Activated CD4-positive, alpha-beta T cell treated with anti-CD3 and anti-CD28 coated beads, Interleukin-2, amount 10 ng/mL, durations not matched to agents 7 days and 5 days (primary cell): ENCODE data around the gene PPP1R14B. TPM values are rescaled to one million over a fixed set of nuclear protein-coding genes. Genes with fewer than 3 reads are reported as not detected.

Experiments
- CTCF ChIA-PET: fragments of 350-600 bp; sonication (Branson Sonifier 250); formaldehyde crosslinking; loops from one replicate; lab custom pipeline; 2021; ENCODE audit warnings: antibody characterized with exemption; lab: Charles Lee
- POLR2A ChIA-PET: fragments of 350-600 bp; sonication (Branson Sonifier 250); formaldehyde crosslinking; loops from one replicate; lab custom pipeline; 2021; ENCODE audit warnings: antibody characterized with exemption; lab: Charles Lee
- DNase-seq: peaks from one replicate; pipeline ENCODE4 v3.0.0-alpha.2; 2020
- H3K27ac Mint-ChIP-seq: one replicate; pipeline ENCODE4 v1.8.0; 2021; ENCODE audit warnings: mild to moderate bottlenecking, moderate library complexity, mixed read lengths
- H3K27me3 Mint-ChIP-seq: one replicate; pipeline ENCODE4 v1.8.0; 2021; ENCODE audit warnings: mixed read lengths
- H3K36me3 Mint-ChIP-seq: one replicate; pipeline ENCODE4 v1.8.0; 2021; ENCODE audit warnings: low read depth, mixed read lengths
- H3K4me1 Mint-ChIP-seq: one replicate; pipeline ENCODE4 v1.8.0; 2021; ENCODE audit warnings: mixed read lengths
- H3K4me3 Mint-ChIP-seq: one replicate; pipeline ENCODE4 v1.8.0; 2021; ENCODE audit warnings: mild to moderate bottlenecking, moderate library complexity, mixed read lengths
- H3K9me3 Mint-ChIP-seq: one replicate; pipeline ENCODE4 v1.8.0; 2021; ENCODE audit warnings: mixed read lengths
- total RNA-seq, 2 experiments: library from RNA; stranded (reverse); gene quantifications; one replicate each; pipeline ENCODE4 v1.2.3, GENCODE V29; 2021

PPP1R14B gene
- total RNA-seq, 2 experiments from 2014 or later, result 81.1 to 86.0 TPM

- POLR2A ChIA-PET, result interaction anchor here (0.7 kb wide), 1 partner anchor 30 kb away, joined by 3 read pairs; no protein-coding TSS in a partner anchor
- H3K27me3 Mint-ChIP-seq, result no peaks in the 10 kb centered on the region
Observed at GRCh38 chr11:64253481-64253880, 6.7 kb upstream of the PPP1R14B start.

DNA sequence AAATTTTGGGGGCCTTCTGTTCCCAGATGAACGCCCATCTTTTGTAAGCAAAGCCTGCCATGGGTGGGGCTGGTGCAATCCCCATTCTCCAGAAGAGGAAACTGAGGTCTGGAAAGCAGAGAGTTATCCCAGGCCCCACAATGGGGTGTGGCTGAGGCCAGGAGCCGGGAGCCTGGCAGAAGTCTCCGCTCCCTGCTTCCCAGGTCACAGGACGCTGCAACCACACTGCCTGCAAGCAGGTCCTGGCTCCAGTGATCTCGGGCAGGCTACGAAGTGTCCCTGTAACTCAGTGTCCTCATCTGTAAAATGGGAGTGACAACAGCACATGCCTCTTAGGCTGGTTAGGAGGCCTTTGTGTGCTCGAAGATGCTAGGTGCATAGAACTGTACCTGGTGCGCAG lies 6.3 kb upstream of the PPP1R14B start:
- H3K4me1 Mint-ChIP-seq, result peaks cover 17% of the 10 kb centered on the region
- POLR2A ChIA-PET, result no interaction called here

More at GRCh38 chr11:64253481-64253880, 6.7 kb upstream of the PPP1R14B start:
- Mint-ChIP-seq H3K36me3 (no peaks in the 10 kb centered on the region), H3K27ac (no peak overlapping the region), H3K9me3 (no peaks in the 10 kb centered on the region), H3K4me1 (peaks cover 16% of the 10 kb centered on the region), H3K4me3 (peak overlapping the region; percentile 3)
- DNase-seq, result no peak
- CTCF ChIA-PET, result interaction anchor here (0.6 to 3.5 kb wide), 6 partner anchors 10 to 47 kb away, joined by 3 to 12 read pairs (median 3); partner anchors contain the start of genes FERMT3, NUDT22 and TRPT1

DNA sequence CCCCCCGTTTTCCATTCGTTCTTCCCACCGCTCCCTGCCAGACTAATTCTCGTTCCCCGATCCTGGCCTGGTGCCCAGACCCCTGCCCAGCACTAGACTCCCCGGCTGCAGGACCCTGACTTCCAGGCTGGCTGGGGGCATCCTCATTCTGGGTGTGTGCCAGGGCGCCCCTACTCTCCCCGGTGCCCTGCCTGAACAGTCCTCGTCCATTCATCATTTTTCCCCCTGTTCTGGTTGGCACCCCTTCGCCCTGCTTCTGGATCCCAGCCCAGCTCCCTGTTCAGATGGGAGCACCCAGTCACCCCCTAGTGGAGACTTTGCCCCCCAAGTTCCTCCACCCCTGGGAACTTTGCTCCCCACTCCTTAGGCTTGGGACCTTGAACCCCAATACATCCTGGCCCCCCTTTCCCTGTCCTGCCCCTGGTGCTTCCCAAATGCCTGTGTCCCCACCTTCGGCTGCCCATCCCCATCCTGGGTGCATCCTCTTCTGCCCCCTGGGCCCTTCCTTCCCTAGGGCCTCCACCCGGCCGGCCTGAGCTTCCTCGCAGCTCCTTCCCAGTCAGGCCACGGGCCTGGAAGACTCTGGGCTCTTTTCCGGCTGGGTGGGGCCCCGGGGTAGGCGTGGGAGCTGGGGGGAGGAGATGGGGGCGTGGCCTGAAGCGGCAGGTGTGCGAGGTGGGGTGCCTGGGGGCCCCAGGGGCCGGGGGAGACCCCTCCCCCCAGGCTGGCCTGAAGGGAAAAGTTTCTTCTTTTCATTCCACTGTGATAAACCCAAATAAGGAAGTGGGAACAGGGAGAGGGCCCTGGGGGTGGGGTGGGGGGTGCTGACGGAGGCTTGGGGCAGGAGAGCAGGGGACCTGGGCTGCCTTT lies 5.5 kb upstream of the PPP1R14B start:
- ChIA-PET CTCF (interaction anchor here (0.6 to 11.3 kb wide), 13 partner anchors 9 to 1861 kb away, joined by 3 to 162 read pairs (median 7); partner anchors contain the start of genes CATSPERZ, FKBP2, PRDX5 and TRMT112), POLR2A (no interaction called here)
- no peak for DNase-seq
- Mint-ChIP-seq H3K27ac (peak overlapping the region; percentile 62), H3K4me3 (peak overlapping the region; percentile 82), H3K4me1 (peaks cover 21% of the 10 kb centered on the region), H3K27me3 (no peaks in the 10 kb centered on the region), H3K36me3 (no peaks in the 10 kb centered on the region), H3K9me3 (no peaks in the 10 kb centered on the region)

More for the DNA sequence above, 6.3 kb upstream of the PPP1R14B start:
- H3K36me3 Mint-ChIP-seq, result no peaks in the 10 kb centered on the region
- H3K27ac Mint-ChIP-seq, result no peak overlapping the region
- CTCF ChIA-PET, result interaction anchor here (1.0 to 11.3 kb wide), 6 partner anchors 10 to 46 kb away, joined by 3 to 162 read pairs (median 12); partner anchors contain the start of gene FERMT3
- H3K27me3 Mint-ChIP-seq, result no peaks in the 10 kb centered on the region
- H3K9me3 Mint-ChIP-seq, result no peaks in the 10 kb centered on the region
- peak overlapping the region; percentile 3 for H3K4me3 Mint-ChIP-seq
- no peak for DNase-seq

- CTCF ChIA-PET, result interaction anchor here (1.0 to 11.3 kb wide), 13 partner anchors 9 to 105 kb away, joined by 3 to 162 read pairs (median 8); partner anchors contain the start of genes BAD, CATSPERZ, FKBP2 and PRDX5
- POLR2A ChIA-PET, result no interaction called here
- Mint-ChIP-seq H3K36me3 (no peaks in the 10 kb centered on the region), H3K27me3 (no peaks in the 10 kb centered on the region), H3K4me1 (peaks cover 25% of the 10 kb centered on the region), H3K9me3 (no peaks in the 10 kb centered on the region), H3K4me3 (peak overlapping the region; percentile 82), H3K27ac (peak overlapping the region; percentile 62)
- no peak for DNase-seq
Observed at GRCh38 chr11:64251753-64252002, 4.9 kb upstream of the PPP1R14B start.

GRCh38 chr11:64251016-64251752 lies 4.4 kb upstream of the PPP1R14B start, which contains the start of gene PLCB3:
PLCB3 (plus strand) TSS chr11:64251530; CDS start chr11:64251650, 120 bp downstream.
- no peaks in the 10 kb centered on the region for H3K27me3 Mint-ChIP-seq
- POLR2A ChIA-PET, result interaction anchor here (0.6 kb wide), 1 partner anchor 35 kb away, joined by 3 read pairs; the partner anchor contains the start of gene GPR137
- no peaks in the 10 kb centered on the region for H3K9me3 Mint-ChIP-seq
- peak; percentile 62 for DNase-seq
- peak within 1 kb of the TSS; percentile 62 for H3K27ac Mint-ChIP-seq
- H3K4me3 Mint-ChIP-seq, result peak within 1 kb of the TSS; percentile 82
- CTCF ChIA-PET, result interaction anchor here (0.6 to 11.3 kb wide), 18 partner anchors 8 to 106 kb away, joined by 3 to 162 read pairs (median 7); partner anchors contain the start of genes BAD, CATSPERZ, FKBP2 and PRDX5
- no peaks in the 10 kb centered on the region for H3K36me3 Mint-ChIP-seq
- peaks cover 25% of the 10 kb centered on the region for H3K4me1 Mint-ChIP-seq

GRCh38 chr11:64250415-64251015 lies 3.8 kb upstream of the PPP1R14B start:
- no peak for DNase-seq
- ChIA-PET CTCF (interaction anchor here (0.6 to 11.3 kb wide), 19 partner anchors 7 to 389 kb away, joined by 3 to 162 read pairs (median 6); partner anchors contain the start of genes BAD, CATSPERZ and FKBP2), POLR2A (interaction anchor here (0.6 kb wide), 1 partner anchor 35 kb away, joined by 3 read pairs; the partner anchor contains the start of gene GPR137)
- Mint-ChIP-seq H3K27ac (no peak overlapping the region), H3K27me3 (no peaks in the 10 kb centered on the region), H3K4me1 (peaks cover 25% of the 10 kb centered on the region), H3K9me3 (no peaks in the 10 kb centered on the region), H3K4me3 (peak overlapping the region; percentile 78), H3K36me3 (no peaks in the 10 kb centered on the region)

DNA sequence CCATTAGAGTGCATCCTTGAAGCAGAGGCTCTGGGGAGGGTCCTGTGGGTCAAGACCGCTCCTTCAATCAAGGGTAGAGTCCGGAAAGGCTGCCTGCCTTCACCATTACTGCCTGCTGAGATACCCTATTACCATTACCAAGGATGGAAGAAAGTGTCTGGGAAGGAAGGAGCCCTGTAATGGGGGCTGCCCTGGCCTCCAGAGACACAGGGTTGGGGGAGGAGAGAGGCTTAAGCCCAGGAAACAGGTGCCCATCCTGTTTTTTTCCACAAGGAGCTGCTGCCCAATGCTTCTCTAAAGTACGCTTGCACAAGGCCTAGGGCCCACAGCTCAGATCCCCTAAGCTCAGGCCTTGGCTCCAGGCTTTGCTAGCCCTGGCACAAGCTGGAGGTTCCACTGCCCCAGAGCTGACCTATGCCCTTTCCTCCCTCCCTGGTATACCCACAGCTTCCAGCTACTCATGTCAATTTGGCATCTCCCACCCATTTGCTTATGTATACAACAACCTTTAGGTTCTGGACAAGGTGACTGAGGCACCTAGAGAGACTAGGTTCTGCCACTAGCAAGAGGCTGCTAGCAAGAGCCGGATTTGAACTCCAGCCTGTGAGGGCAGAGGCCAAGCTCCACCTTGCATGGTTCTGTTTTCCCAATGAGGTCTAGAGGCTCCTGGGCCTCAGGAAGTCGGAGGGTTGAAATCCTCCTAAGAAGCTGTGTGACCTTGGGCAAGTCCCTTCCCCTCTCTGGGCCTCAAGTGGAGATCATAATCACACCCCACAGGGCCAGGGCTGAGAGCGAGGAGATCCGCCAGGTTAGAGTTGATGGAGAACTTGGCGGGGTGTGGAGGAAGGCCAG lies 3.0 kb upstream of the PPP1R14B start:
- POLR2A ChIA-PET, result no interaction called here
- Mint-ChIP-seq H3K27ac (no peak overlapping the region), H3K4me3 (peak overlapping the region; percentile 30), H3K27me3 (no peaks in the 10 kb centered on the region), H3K36me3 (no peaks in the 10 kb centered on the region), H3K9me3 (no peaks in the 10 kb centered on the region), H3K4me1 (peaks cover 29% of the 10 kb centered on the region)
- DNase-seq, result no peak
- CTCF ChIA-PET, result interaction anchor here (0.6 to 11.3 kb wide), 17 partner anchors 9 to 389 kb away, joined by 3 to 162 read pairs (median 5); partner anchors contain the start of genes BAD, CATSPERZ and FKBP2

DNA sequence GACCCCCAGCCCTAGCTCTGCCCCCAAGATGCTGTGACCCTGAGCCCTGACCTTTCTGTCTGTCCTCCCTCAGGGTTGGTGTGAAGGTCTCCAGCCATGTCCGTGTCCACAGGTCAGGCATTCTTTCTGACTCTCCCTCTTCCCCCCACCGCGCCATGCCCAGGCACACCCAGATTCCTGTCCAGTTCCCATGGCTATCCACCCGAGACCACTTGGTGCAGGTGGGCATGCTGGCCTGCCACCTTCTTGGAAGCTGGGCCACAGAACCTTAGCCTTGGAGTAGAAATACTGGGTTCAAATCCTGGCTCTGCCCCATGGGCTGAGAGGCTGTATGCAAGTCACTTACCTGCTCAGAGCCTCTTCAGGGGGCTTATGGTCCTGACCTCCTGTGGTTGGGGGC lies 2.3 kb upstream of the PPP1R14B start:
- H3K27ac Mint-ChIP-seq, result peak overlapping the region; percentile 66
- POLR2A ChIA-PET, result no interaction called here

GRCh38 chr11:64248578-64248977 lies 1.8 kb upstream of the PPP1R14B start:
- peaks cover 37% of the 10 kb centered on the region for H3K4me1 Mint-ChIP-seq
- POLR2A ChIA-PET, result no interaction called here

More for the DNA sequence above, 2.3 kb upstream of the PPP1R14B start:
- peaks cover 32% of the 10 kb centered on the region for H3K4me1 Mint-ChIP-seq
- no peaks in the 10 kb centered on the region for H3K9me3 Mint-ChIP-seq
- CTCF ChIA-PET, result interaction anchor here (1.1 to 11.3 kb wide), 7 partner anchors 10 to 56 kb away, joined by 3 to 162 read pairs (median 4); partner anchors contain the start of genes CATSPERZ and FERMT3
- DNase-seq, result no peak
- H3K27me3 Mint-ChIP-seq, result no peaks in the 10 kb centered on the region
- H3K4me3 Mint-ChIP-seq, result no peak overlapping the region
- no peaks in the 10 kb centered on the region for H3K36me3 Mint-ChIP-seq

GRCh38 chr11:64247729-64248531 lies 1.2 kb upstream of the PPP1R14B start:
- Mint-ChIP-seq H3K27ac (peak overlapping the region; percentile 46), H3K27me3 (no peaks in the 10 kb centered on the region), H3K4me3 (peak overlapping the region; percentile 68), H3K36me3 (peaks cover 9% of the 10 kb centered on the region), H3K9me3 (no peaks in the 10 kb centered on the region), H3K4me1 (peaks cover 42% of the 10 kb centered on the region)
- ChIA-PET POLR2A (no interaction called here), CTCF (interaction anchor here (1.4 to 11.3 kb wide), 5 partner anchors 19 to 54 kb away, joined by 4 to 162 read pairs (median 13); partner anchors contain the start of genes CATSPERZ and FERMT3)
- no peak for DNase-seq

More at GRCh38 chr11:64248578-64248977, 1.8 kb upstream of the PPP1R14B start:
- DNase-seq, result no peak
- CTCF ChIA-PET, result interaction anchor here (1.4 to 11.3 kb wide), 4 partner anchors 18 to 53 kb away, joined by 4 to 162 read pairs (median 16); partner anchors contain the start of genes CATSPERZ and FERMT3
- Mint-ChIP-seq H3K27me3 (no peaks in the 10 kb centered on the region), H3K9me3 (no peaks in the 10 kb centered on the region), H3K36me3 (peaks cover 4% of the 10 kb centered on the region), H3K4me3 (no peak overlapping the region), H3K27ac (no peak overlapping the region)
